Liver (tissue), 3 donors: ENCODE results near the gene LAMA5.

Experiments
- FOXA2 ChIP-seq: IDR thresholded peaks from 2 replicates; pipeline ENCODE4 v1.6.1; 2016; ENCODE audit warnings: antibody characterized with exemption
- GABPA ChIP-seq, 2 donors: IDR thresholded peaks in 1 of 2; conservative IDR thresholded peaks in 1 of 2; 2 replicates each; pipeline ENCODE4 v1.6.1; 2016; ENCODE audit warnings: antibody characterized with exemption in 2 of 2, mild to moderate bottlenecking in 1 of 2, moderate library complexity in 1 of 2
- HNF4A ChIP-seq, 2 donors: conservative IDR thresholded peaks; 2 replicates each; pipeline ENCODE4 v1.6.1; 2016; ENCODE audit warnings: antibody characterized with exemption in 2 of 2, mild to moderate bottlenecking in 2 of 2
- HNF4G ChIP-seq: IDR thresholded peaks from 2 replicates; pipeline ENCODE4 v1.6.1; 2016; ENCODE audit warnings: antibody characterized with exemption
- JUND ChIP-seq, 2 donors: IDR thresholded peaks; 2 replicates each; pipeline ENCODE4 v1.6.1; 2016; ENCODE audit warnings: antibody characterized with exemption in 2 of 2
- RAD21 ChIP-seq, 2 donors: IDR thresholded peaks; 2 replicates each; pipeline ENCODE4 v1.6.1; 2016; ENCODE audit warnings: antibody characterized with exemption in 2 of 2, mild to moderate bottlenecking in 2 of 2
- SP1 ChIP-seq: IDR thresholded peaks from 2 replicates; pipeline ENCODE4 v1.6.1; 2018; ENCODE audit warnings: antibody characterized with exemption, mild to moderate bottlenecking
- TAF1 ChIP-seq: conservative IDR thresholded peaks from 2 replicates; pipeline ENCODE4 v1.6.1; 2016; ENCODE audit warnings: antibody characterized with exemption, mild to moderate bottlenecking
- YY1 ChIP-seq: IDR thresholded peaks from 2 replicates; pipeline ENCODE4 v1.6.1; 2016; ENCODE audit warnings: antibody characterized with exemption, mild to moderate bottlenecking
- TF ChIP-seq, protein P1 (sequence below): fragments of 150-350 bp; IDR thresholded peaks from 2 replicates; pipeline ENCODE4 v1.5.1; 2017; ENCODE audit warnings: improper control_type of control experiment, low read depth, low read length; ENCODE audit not compliant: missing input control
- TF ChIP-seq, protein P2 (sequence below): IDR thresholded peaks from 2 replicates; pipeline ENCODE4 v1.6.1; 2016; ENCODE audit warnings: antibody characterized with exemption
- TF ChIP-seq, protein P3 (sequence below): IDR thresholded peaks from 2 replicates; pipeline ENCODE4 v1.6.1; 2016; ENCODE audit warnings: antibody characterized with exemption, mild to moderate bottlenecking
- TF ChIP-seq, protein P4 (sequence below): IDR thresholded peaks from 2 replicates; pipeline ENCODE4 v1.6.1; 2016; ENCODE audit warnings: antibody characterized with exemption
- donor health status: healthy.
- donor health status: healthy.

GRCh38 chr20:62275219-62275618 is 91.9 kb downstream of the LAMA5 start:
- TF ChIP-seq GABPA (IDR thresholded peaks at IDR 0.05 in 1 of 2, conservative IDR thresholded peaks at IDR 0.05 in 1 of 2), result no peak
- TF ChIP-seq, protein P1, sequence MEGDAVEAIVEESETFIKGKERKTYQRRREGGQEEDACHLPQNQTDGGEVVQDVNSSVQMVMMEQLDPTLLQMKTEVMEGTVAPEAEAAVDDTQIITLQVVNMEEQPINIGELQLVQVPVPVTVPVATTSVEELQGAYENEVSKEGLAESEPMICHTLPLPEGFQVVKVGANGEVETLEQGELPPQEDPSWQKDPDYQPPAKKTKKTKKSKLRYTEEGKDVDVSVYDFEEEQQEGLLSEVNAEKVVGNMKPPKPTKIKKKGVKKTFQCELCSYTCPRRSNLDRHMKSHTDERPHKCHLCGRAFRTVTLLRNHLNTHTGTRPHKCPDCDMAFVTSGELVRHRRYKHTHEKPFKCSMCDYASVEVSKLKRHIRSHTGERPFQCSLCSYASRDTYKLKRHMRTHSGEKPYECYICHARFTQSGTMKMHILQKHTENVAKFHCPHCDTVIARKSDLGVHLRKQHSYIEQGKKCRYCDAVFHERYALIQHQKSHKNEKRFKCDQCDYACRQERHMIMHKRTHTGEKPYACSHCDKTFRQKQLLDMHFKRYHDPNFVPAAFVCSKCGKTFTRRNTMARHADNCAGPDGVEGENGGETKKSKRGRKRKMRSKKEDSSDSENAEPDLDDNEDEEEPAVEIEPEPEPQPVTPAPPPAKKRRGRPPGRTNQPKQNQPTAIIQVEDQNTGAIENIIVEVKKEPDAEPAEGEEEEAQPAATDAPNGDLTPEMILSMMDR, result no peak
- TF ChIP-seq, protein P2, sequence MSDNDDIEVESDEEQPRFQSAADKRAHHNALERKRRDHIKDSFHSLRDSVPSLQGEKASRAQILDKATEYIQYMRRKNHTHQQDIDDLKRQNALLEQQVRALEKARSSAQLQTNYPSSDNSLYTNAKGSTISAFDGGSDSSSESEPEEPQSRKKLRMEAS, result no peak
- TF ChIP-seq JUND (IDR thresholded peaks at IDR 0.05), result no peak
- TF ChIP-seq HNF4A (conservative IDR thresholded peaks at IDR 0.05), result no peak
- TF ChIP-seq, protein P3, sequence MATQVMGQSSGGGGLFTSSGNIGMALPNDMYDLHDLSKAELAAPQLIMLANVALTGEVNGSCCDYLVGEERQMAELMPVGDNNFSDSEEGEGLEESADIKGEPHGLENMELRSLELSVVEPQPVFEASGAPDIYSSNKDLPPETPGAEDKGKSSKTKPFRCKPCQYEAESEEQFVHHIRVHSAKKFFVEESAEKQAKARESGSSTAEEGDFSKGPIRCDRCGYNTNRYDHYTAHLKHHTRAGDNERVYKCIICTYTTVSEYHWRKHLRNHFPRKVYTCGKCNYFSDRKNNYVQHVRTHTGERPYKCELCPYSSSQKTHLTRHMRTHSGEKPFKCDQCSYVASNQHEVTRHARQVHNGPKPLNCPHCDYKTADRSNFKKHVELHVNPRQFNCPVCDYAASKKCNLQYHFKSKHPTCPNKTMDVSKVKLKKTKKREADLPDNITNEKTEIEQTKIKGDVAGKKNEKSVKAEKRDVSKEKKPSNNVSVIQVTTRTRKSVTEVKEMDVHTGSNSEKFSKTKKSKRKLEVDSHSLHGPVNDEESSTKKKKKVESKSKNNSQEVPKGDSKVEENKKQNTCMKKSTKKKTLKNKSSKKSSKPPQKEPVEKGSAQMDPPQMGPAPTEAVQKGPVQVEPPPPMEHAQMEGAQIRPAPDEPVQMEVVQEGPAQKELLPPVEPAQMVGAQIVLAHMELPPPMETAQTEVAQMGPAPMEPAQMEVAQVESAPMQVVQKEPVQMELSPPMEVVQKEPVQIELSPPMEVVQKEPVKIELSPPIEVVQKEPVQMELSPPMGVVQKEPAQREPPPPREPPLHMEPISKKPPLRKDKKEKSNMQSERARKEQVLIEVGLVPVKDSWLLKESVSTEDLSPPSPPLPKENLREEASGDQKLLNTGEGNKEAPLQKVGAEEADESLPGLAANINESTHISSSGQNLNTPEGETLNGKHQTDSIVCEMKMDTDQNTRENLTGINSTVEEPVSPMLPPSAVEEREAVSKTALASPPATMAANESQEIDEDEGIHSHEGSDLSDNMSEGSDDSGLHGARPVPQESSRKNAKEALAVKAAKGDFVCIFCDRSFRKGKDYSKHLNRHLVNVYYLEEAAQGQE, result no peak
- no peak for TF ChIP-seq YY1
- TF ChIP-seq FOXA2, result no peak
- TF ChIP-seq SP1, result no peak
- TF ChIP-seq, protein P4, sequence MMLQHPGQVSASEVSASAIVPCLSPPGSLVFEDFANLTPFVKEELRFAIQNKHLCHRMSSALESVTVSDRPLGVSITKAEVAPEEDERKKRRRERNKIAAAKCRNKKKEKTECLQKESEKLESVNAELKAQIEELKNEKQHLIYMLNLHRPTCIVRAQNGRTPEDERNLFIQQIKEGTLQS, result no peak
- TF ChIP-seq RAD21 (IDR thresholded peaks at IDR 0.05), result no peak
- TF ChIP-seq HNF4G, result no peak
- TF ChIP-seq TAF1, result no peak
